GM12872 (cell line): ENCODE data around the gene BRD8.

Experiments
- TF ChIP-seq, protein P1 (sequence below): IDR thresholded peaks from 3 replicates; pipeline ENCODE4 v1.5.1; 2011; ENCODE audit warnings: low read depth, mild to moderate bottlenecking, low read length, moderate library complexity; ENCODE audit not compliant: insufficient read depth

The BRD8 gene

DNA sequence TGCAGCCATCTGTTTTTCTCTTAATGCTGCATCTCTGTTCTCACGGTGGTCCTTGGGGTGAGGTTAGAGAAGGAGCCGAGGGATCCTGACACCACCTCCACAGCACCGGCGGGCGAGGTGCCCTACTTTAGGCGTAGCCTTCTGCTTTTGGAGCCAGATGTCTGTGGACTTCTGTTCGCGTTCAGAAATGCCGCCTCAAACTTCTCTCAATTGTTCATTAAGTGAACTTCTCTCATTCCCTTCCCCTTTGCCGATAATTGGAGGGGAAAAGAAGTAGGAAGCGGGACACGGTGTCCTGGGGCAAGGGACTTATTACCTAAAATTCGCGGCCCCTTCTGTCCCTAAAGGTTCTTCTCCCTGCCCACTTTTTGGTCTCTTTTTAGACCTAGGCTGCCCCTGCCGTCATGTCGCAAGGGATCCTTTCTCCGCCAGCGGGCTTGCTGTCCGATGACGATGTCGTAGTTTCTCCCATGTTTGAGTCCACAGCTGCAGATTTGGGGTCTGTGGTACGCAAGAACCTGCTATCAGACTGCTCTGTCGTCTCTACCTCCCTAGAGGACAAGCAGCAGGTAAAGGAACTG lies 937 bp upstream of the BRD8 start:
- TF ChIP-seq, protein P1, sequence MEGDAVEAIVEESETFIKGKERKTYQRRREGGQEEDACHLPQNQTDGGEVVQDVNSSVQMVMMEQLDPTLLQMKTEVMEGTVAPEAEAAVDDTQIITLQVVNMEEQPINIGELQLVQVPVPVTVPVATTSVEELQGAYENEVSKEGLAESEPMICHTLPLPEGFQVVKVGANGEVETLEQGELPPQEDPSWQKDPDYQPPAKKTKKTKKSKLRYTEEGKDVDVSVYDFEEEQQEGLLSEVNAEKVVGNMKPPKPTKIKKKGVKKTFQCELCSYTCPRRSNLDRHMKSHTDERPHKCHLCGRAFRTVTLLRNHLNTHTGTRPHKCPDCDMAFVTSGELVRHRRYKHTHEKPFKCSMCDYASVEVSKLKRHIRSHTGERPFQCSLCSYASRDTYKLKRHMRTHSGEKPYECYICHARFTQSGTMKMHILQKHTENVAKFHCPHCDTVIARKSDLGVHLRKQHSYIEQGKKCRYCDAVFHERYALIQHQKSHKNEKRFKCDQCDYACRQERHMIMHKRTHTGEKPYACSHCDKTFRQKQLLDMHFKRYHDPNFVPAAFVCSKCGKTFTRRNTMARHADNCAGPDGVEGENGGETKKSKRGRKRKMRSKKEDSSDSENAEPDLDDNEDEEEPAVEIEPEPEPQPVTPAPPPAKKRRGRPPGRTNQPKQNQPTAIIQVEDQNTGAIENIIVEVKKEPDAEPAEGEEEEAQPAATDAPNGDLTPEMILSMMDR: no peak

DNA sequence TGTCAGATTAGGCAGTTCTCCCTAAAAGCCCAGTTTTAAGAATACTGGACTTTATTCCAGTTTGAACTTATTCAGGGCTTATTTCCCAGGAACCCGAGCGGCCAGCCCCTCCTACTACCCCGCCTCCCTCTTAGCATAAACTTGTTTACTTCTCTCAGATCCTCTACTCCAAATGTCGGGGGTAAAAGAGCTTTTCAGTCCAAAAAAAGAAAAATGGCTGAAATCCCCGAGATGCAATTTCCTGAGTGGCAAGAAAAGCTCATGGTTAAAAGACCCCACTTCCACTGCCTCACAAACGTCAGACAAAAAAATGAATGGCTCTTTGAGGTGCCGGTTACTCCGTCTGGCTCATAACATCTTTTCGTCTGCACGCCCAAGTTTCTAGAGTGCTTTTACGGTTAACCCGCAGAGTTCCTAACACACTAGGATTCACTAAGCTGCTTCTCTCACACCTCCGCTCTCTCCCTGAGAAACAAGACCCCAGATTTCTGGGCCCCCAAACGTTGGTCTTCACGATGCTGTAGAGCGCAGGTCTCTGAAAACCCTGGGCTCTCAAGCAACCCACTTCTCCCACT lies 402 bp downstream of the BRD8 start:
- TF ChIP-seq, protein P1: no peak

DNA sequence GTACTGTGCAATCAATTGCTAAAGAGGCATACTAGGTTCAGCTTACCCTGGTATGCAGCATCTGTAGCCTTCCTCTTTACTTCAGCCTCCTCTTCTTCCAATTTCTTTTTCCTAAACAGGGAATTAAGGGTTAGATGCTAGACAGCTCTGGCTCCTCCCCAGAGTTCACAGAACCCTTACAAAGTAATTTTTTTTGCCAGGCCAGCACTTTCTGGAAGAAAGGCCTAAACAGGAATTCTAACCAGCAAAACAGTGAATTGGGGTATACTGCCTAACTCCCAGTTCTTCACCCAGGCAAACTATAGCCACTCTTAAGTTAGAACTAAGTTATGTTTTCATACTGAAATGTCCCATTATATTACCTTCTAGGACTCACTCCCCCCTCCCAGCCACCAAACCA lies 8.1 kb downstream of the BRD8 start:
- TF ChIP-seq, protein P1: no peak

DNA sequence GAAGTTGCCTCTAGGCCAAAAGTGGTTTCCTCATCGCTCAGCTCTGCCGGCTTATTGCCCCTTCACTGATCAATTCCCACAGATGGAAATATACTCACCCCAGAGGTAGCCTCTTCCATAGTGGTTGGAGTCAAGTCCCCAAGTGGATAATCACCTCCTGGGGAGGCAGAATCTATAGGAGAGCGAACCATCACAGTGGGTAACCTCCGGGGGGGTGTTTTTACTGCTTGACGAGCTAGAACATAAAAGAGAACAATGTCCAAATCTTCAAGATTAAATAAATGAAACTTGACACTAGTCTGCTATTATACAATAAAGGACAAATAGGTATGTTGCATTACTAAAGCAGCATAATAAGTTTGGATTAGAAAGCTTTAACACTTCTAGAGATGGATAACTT lies 9.3 kb downstream of the BRD8 start:
- TF ChIP-seq, protein P1: no peak

DNA sequence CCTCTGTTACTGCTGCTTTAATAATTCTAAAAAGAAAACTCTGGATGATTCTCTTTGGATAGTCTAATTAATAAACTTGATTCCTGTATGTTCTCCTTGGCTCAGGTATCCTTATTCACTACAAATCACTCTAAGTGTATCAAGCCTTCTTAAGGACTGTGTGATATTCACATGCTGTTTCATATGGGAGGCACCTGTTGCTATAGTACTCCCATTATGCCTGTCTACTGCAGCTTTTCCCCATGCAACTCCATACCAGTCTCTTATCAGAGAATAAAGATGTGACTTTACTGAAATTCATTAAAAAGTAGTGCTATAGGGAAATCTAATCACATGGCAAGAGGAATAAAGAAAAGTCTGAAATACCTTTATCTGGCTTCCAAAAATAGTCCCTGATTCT lies 14.7 kb downstream of the BRD8 start:
- TF ChIP-seq, protein P1: no peak

DNA sequence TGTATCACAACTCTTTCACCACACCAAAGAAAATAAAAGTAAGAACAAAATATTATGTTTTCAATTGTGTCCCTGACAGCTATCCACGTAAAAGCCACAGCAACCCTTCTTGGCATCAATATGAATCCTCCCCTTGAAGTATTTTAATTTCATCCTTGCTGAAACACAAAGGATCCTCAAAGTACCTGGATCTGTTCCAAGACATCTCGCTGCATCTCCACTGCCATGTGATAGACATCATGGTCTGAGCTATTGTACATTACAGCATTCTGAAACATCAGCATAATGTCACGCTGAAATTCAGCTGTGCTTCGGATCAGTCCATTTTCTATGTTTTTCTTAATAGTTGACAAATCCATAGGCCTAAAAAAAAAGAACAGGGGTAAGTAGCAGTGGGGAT lies 17.7 kb downstream of the BRD8 start:
- TF ChIP-seq, protein P1: no peak

DNA sequence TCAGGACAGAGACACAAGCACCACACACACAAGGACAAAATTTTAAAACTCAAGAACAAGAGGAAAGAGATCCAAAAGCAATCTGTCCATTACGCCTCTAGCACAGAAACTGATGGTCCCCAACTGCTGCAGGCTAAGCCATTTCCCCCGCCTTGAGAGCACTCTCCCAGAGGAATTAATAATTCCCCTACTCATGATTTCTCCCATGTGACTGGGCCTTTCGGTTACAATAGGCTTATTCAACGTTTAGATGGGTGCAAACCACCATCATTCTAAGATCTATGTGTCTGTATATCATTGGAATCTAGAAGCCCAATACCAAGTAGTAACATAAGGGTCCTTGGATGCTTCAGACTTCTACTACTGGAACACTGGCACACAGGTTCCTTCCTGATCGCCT lies 18.8 kb downstream of the BRD8 start:
- TF ChIP-seq, protein P1: no peak
